Chondrocyte (in vitro differentiated cells): ENCODE results near the gene EHD2. TPM values are rescaled to one million over a fixed set of nuclear protein-coding genes. Genes with fewer than 3 reads are reported as not detected.

Experiments used
- DNase-seq: peaks from one replicate; pipeline ENCODE4 v3.0.0; 2021; ENCODE audit warnings: mixed read lengths, low spot score
- H3K27ac Mint-ChIP-seq: one replicate; pipeline ENCODE4 v1.8.0; 2021; ENCODE audit warnings: mild to moderate bottlenecking, moderate library complexity, mixed read lengths; ENCODE audit not compliant: unreplicated experiment
- H3K27me3 Mint-ChIP-seq: 2 replicates; pipeline ENCODE4 v1.8.0; 2021; ENCODE audit warnings: low read depth, mixed read lengths
- H3K36me3 Mint-ChIP-seq: 2 replicates; pipeline ENCODE4 v1.8.0; 2021; ENCODE audit warnings: low read depth, mixed read lengths
- H3K4me1 Mint-ChIP-seq: 2 replicates; pipeline ENCODE4 v1.8.0; 2021; ENCODE audit warnings: low read depth, mild to moderate bottlenecking, mixed read lengths
- H3K4me3 Mint-ChIP-seq: one replicate; pipeline ENCODE4 v1.8.0; 2021; ENCODE audit warnings: mild to moderate bottlenecking, moderate library complexity, mixed read lengths; ENCODE audit not compliant: unreplicated experiment
- H3K9me3 Mint-ChIP-seq: 2 replicates; pipeline ENCODE4 v1.8.0; 2021; ENCODE audit warnings: low read depth, mixed read lengths
- total RNA-seq: library from RNA; stranded (reverse); gene quantifications from 3 replicates; pipeline ENCODE4 v1.2.1, GENCODE V29; 2021
- TF ChIP-seq, protein P1 (sequence below): fragments of 200-600 bp; sonication (generic); IDR thresholded peaks from 2 replicates; pipeline ENCODE4 v1.5.0; 2021; ENCODE audit warnings: antibody characterized with exemption, mild to moderate bottlenecking, moderate library complexity

The EHD2 gene
- total RNA-seq, 1 donor from 2014 or later, result 493 TPM

DNA sequence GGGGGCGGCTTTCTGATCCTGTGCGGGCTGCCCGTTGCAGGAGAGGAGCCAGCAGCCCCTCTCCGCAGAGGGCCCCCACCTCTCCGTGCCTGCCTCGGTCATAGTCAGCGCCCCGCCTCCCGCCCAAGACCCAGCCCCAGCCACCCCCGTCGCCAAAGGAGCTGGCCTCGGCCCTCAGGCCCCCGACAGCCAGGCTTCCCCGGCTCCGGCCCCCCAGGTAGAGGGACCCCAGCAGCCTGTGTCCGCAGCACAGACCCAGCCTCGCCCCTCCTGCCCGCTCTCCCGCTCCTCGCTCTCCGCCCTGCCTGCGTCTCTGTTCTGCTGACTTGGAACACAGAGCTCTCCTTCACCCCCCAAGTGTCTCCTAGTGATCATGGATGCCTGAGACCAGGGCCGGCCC, 31.3 kb upstream of the EHD2 start:
- no peak overlapping the region for H3K27ac Mint-ChIP-seq
- H3K9me3 Mint-ChIP-seq, result no peaks in the 10 kb centered on the region
- H3K4me3 Mint-ChIP-seq, result no peak overlapping the region
- no peaks in the 10 kb centered on the region for H3K27me3 Mint-ChIP-seq
- TF ChIP-seq, protein P1, sequence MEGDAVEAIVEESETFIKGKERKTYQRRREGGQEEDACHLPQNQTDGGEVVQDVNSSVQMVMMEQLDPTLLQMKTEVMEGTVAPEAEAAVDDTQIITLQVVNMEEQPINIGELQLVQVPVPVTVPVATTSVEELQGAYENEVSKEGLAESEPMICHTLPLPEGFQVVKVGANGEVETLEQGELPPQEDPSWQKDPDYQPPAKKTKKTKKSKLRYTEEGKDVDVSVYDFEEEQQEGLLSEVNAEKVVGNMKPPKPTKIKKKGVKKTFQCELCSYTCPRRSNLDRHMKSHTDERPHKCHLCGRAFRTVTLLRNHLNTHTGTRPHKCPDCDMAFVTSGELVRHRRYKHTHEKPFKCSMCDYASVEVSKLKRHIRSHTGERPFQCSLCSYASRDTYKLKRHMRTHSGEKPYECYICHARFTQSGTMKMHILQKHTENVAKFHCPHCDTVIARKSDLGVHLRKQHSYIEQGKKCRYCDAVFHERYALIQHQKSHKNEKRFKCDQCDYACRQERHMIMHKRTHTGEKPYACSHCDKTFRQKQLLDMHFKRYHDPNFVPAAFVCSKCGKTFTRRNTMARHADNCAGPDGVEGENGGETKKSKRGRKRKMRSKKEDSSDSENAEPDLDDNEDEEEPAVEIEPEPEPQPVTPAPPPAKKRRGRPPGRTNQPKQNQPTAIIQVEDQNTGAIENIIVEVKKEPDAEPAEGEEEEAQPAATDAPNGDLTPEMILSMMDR, result no peak
- peaks cover 11% of the 10 kb centered on the region for H3K36me3 Mint-ChIP-seq
- peaks cover 4% of the 10 kb centered on the region for H3K4me1 Mint-ChIP-seq
- DNase-seq, result no peak

GRCh38 chr19:47682939-47683338, 30.3 kb upstream of the EHD2 start:
- Mint-ChIP-seq H3K27me3 (no peaks in the 10 kb centered on the region), H3K4me1 (peaks cover 4% of the 10 kb centered on the region), H3K36me3 (peaks cover 8% of the 10 kb centered on the region), H3K4me3 (no peak overlapping the region), H3K27ac (no peak overlapping the region), H3K9me3 (no peaks in the 10 kb centered on the region)
- no peak for DNase-seq
- TF ChIP-seq, protein P1, result no peak

DNA sequence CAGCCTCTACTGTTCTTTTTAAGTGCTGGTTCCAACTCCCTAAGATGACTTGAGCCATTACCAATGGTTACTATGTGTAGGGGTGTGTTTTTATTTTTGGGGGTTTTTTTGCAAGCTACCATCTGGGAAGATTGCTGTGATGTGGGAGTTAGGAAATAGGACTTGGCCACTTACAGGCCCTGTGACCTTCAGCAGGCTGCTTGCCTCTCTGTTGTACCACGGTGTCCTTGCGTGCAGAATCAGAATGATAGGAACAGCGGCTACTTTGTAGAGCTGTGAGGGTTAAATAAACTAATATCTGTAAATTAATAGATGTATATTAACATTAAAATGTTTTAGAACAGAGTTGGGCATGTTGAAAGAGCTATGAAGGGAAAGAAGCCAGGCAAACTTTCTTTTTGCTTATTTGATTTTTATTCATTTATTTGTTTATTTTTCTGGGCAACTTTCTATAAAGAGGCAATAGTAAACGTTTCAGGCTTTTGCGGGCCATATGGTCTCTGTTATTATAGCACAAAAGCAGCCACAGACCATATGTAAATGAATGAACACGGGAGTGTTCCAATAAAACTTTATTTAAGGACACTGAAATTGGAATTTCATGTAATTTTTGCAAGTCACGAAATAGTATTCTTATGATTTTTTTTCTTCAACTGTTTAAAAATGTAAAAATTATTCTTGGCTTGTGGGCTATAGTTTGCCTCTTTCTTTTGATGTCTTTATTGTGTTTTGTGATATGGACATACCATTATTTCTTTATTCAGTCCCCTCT, 26.4 kb upstream of the EHD2 start:
- Mint-ChIP-seq H3K4me3 (no peak overlapping the region), H3K27ac (no peak overlapping the region), H3K4me1 (peaks cover 4% of the 10 kb centered on the region), H3K27me3 (no peaks in the 10 kb centered on the region), H3K36me3 (peaks cover 7% of the 10 kb centered on the region), H3K9me3 (no peaks in the 10 kb centered on the region)
- TF ChIP-seq, protein P1, result no peak
- no peak for DNase-seq

GRCh38 chr19:47687906-47688305, 25.3 kb upstream of the EHD2 start:
- Mint-ChIP-seq H3K36me3 (peaks cover 3% of the 10 kb centered on the region), H3K9me3 (no peaks in the 10 kb centered on the region), H3K4me3 (no peak overlapping the region)

GRCh38 chr19:47691090-47691489, 22.1 kb upstream of the EHD2 start:
- DNase-seq, result no peak
- no peak overlapping the region for H3K27ac Mint-ChIP-seq
- H3K4me1 Mint-ChIP-seq, result no peaks in the 10 kb centered on the region
- H3K9me3 Mint-ChIP-seq, result no peaks in the 10 kb centered on the region
- no peak overlapping the region for H3K4me3 Mint-ChIP-seq
- H3K27me3 Mint-ChIP-seq, result no peaks in the 10 kb centered on the region
- peaks cover 3% of the 10 kb centered on the region for H3K36me3 Mint-ChIP-seq
- TF ChIP-seq, protein P1, result no peak

More at GRCh38 chr19:47687906-47688305, 25.3 kb upstream of the EHD2 start:
- peaks cover 2% of the 10 kb centered on the region for H3K4me1 Mint-ChIP-seq
- TF ChIP-seq, protein P1, result no peak
- H3K27me3 Mint-ChIP-seq, result no peaks in the 10 kb centered on the region
- peak overlapping the region; percentile 69 for H3K27ac Mint-ChIP-seq
- DNase-seq, result no peak
